ENCODE measurements around the gene PACRG.

The PACRG gene

DNA sequence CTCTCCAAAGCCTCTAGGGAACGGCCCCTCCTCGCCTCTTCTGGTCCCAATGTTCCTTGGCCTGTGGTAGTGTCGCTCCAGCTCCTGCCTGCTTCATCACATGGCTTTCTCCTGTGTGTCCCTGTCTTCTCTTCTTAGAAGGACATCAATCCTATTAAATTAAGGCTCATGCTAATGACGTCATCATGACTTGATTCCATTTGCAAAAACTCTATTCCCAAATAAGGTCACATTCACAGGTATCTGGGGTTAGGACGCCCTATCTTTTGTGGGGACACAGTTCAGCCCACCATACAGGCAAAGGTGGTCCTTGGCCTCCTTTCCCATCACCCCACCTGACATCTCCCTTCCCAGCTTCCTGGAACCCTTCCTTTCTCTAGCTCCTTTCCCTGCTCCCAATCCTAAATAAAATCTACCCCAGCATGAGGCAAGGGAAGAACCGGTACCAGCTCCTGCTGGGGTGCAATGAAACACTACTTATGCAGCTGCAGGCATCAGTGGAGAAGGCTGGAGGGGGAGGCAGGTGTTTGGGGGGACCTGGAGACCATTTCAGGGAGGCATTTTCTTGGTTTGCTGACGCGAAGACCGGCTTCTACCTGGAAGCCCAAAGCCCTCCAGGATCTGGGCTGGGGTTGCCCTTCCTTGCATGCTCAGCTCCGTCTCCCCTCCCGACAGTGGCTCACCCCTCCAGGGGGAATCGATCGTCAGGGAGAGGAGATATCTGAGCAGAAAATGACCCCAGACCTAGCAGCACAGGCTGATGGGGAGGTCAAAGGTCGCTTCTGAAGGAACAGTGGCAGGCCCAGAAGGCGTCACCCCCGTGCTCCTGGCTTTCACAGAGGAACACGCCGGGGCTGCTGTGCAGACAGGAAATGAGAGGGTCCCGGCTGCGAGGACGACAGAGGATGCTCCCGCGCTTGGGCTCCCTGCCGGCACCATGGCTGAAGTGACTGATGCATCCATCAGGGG, 615.1 kb downstream of the PACRG start:
- DNase-seq, result no peak

DNA sequence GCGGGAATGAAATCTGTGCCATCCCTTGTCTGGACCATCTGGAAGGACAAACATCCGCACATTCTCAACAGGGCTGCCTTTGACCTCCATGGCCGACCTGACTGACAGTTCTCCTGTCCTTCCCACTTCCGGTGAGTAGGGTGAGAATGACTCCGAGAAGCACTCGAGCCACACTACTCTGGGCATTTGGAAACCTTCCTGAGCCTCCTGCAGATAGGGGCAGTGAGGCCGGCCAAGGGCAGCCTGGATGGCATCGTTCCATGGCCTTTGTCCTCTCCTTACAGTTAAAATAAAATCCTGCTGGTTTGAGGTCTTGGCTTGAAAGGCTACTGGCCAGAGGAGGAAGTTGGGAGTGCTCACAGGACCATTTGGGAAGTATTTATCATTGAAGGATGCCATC, 615.8 kb downstream of the PACRG start:
- DNase-seq, result no peak

DNA sequence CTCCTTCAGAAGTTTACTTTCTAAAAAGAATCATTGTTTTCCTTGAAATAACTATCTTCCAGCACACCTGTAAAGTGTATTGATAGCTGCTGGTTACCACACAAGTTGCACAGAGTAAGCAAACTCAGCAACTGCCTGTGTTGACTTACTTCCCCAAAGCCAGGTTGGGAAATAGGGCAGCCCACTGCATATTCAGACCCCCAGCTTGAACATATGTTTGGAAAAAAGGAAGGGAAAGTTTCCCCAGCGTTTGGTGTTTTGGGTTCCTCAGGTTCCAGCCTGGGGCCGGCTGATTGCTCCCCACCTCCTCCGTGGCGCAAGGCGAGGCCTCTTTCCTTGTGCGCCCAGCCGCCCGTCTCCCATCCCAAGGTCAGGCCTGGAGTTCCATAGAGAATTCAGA, 616.6 kb downstream of the PACRG start:
- DNase-seq, result no peak

GRCh38 chr6:163345931-163346330, 618.2 kb downstream of the PACRG start:
- DNase-seq, result no peak

GRCh38 chr6:163346497-163346961, 618.8 kb downstream of the PACRG start:
- no peak for DNase-seq

GRCh38 chr6:163347021-163347446, 619.3 kb downstream of the PACRG start:
- no peak for DNase-seq

- DNase-seq, result no peak
These were observed 621.3 kb downstream of the PACRG start for GRCh38 chr6:163348789-163349680.

DNA sequence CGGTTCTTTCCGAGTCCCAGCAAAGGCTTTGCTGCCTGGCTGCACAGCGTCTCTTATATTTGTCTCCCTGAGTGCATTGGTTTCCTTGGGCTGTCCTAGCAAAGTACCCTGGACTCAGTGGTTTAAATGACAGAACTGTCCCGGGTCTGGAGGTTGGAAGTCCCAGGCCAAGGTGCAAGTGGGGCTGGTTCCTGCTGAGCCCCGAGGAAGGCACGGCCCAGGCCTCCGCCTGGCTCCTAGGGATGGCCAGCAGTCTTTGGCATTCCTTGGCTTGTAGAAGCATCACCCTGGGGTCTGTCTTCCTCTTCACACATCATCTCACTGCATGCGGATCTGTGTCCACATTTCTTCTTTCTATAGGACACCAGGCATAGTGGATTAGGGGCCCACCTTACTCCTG, 621.9 kb downstream of the PACRG start:
- no peak for DNase-seq

GRCh38 chr6:163351013-163351412, 623.2 kb downstream of the PACRG start:
- DNase-seq, result no peak

GRCh38 chr6:163352011-163352685, 624.4 kb downstream of the PACRG start:
- no peak for DNase-seq

GRCh38 chr6:163352966-163353365, 625.2 kb downstream of the PACRG start:
- DNase-seq, result no peak

GRCh38 chr6:163354085-163354484, 626.3 kb downstream of the PACRG start:
- no peak for DNase-seq

GRCh38 chr6:163354761-163355425, 627.1 kb downstream of the PACRG start:
- no peak for DNase-seq

- DNase-seq, result no peak
These were observed 627.7 kb downstream of the PACRG start for GRCh38 chr6:163355426-163355991.

DNA sequence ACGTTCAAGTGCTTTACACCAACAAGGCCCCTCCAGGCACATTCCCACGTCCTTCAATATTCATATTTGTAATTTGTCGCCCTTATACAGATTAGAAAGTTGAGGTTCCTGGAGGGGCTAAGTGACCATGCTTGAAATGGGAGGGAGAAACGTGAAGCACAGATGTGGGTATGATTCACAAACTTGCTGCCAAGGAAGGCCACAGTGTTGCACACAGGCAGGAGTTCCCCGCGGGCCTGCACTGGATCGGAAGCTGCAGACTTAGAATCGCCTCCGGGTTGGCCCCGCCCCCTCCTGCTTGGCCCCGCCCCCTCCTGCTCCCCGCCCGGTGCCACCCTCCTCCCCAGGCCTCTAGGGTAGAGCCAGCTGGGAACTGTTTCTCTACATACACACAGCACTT, 628.5 kb downstream of the PACRG start:
- DNase-seq, result no peak

GRCh38 chr6:163356743-163357142, 629.0 kb downstream of the PACRG start:
- no peak for DNase-seq

DNA sequence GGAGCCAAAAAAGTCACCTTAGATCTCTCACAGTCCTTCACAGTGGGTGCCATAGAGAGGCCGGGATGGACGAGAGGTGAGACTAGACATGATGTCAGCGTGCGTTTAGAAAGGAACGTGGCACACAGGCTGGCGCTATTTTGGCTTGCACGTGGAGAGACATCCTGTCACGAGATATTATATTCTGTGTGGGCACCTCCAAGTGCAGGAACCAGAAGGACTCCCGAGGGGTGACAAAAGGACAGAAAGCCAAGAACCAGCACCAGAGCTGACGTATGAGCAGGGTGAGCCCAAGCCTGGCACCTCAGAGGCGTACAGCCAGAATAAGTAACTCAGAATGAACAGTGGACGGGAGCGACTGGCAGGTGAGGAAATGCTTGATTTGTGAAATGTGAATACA, 636.9 kb downstream of the PACRG start:
- DNase-seq, result no peak
